HCT116 (cell line): ENCODE results near the gene LANCL3. TPM values are rescaled to one million over a fixed set of nuclear protein-coding genes. Genes with fewer than 3 reads are reported as not detected.

Experiments
- ATAC-seq: fragments of 200-7000 bp; cut with Tn5 transposase; 2 replicates; pipeline ENCODE4 v1.9.1; 2020; ENCODE audit warnings: mild to moderate bottlenecking, moderate library complexity
- BruUV-seq: library from RNA; stranded (reverse); fragments of 400-500 nt; replicated peaks from 2 replicates; lab custom pipeline; 2021; lab: Mats Ljungman, UMichigan
- CTCF ChIA-PET: fragments of 300-600 bp; sonication (Branson Sonifier 250); formaldehyde crosslinking; loops from one replicate; lab custom pipeline; 2021; ENCODE audit warnings: antibody characterized with exemption; lab: Charles Lee
- POLR2A ChIA-PET: fragments of 300-600, 350-600 bp; sonication (Branson Sonifier 250); formaldehyde crosslinking; loops from one replicate; lab custom pipeline; 2021; ENCODE audit warnings: antibody characterized with exemption; lab: Charles Lee
- RAD21 ChIA-PET, 2 experiments: fragments of 300-600 bp; sonication (Branson Sonifier 250); formaldehyde crosslinking; loops; one replicate each; lab custom pipeline; 2023; ENCODE audit warnings: low total read pairs in 2 of 2; ENCODE audit not compliant: uncharacterized antibody in 2 of 2, unreplicated experiment in 2 of 2, low non-redundant PET in 1 of 2; lab: Charles Lee
- DNase-seq: peaks from one replicate; pipeline ENCODE4 v3.0.0-alpha.2; 2010; ENCODE audit warnings: low read depth, low spot score
- H2AFZ ChIP-seq: fragments of 200-600 bp; shearing (Covaris generic), sonication (generic); 2 replicates; pipeline ENCODE4 v1.6.1; 2017; ENCODE audit warnings: low read depth, mixed run types, mixed read lengths, antibody characterized with exemption, low read length; ENCODE audit not compliant: poor library complexity, severe bottlenecking
- H3K27ac ChIP-seq: 2 replicates; pipeline ENCODE4 v1.5.1; 2012; ENCODE audit warnings: low read depth, low read length
- H3K27me3 ChIP-seq: fragments of 200-600 bp; sonication (generic); 2 replicates; pipeline ENCODE4 v1.6.1; 2016; ENCODE audit warnings: mixed run types, low read length, mixed read lengths; ENCODE audit not compliant: insufficient read depth
- H3K36me3 ChIP-seq, 2 experiments: fragments of 200-500 bp in 1 of 2; fragments of 200-600 bp in 1 of 2; sonication (Bioruptor generic) in 1 of 2; sonication (generic) in 1 of 2; 2 replicates each; pipeline versions ENCODE4 v1.5.1 to v1.6.1; 2014 to 2016; ENCODE audit warnings: low read length in 2 of 2, inconsistent platforms in 1 of 2, mixed read lengths in 1 of 2, mixed run types in 1 of 2; ENCODE audit not compliant: insufficient read depth in 2 of 2, control insufficient read depth in 1 of 2
- H3K4me1 ChIP-seq, 2 experiments: fragments of 200-600 bp in 1 of 2; sonication (generic) in 1 of 2; 2 replicates each; pipeline versions ENCODE4 v1.5.1 to v1.6.1; 2012 to 2017; ENCODE audit warnings: low read length in 2 of 2, inconsistent platforms in 1 of 2, mild to moderate bottlenecking in 1 of 2, mixed read lengths in 1 of 2, mixed run types in 1 of 2, moderate library complexity in 1 of 2; ENCODE audit not compliant: insufficient read depth in 2 of 2, control insufficient read depth in 1 of 2
- H3K4me2 ChIP-seq: fragments of 200-600 bp; sonication (generic); 2 replicates; pipeline ENCODE4 v1.6.1; 2017; ENCODE audit warnings: mixed run types, low read length, mixed read lengths
- H3K4me3 ChIP-seq, 2 experiments: fragments of 200-600 bp in 1 of 2; sonication (generic) in 1 of 2; replicated peaks in 1 of 2; 2 replicates each; pipeline ENCODE4 v1.5.1; 2011 to 2016; ENCODE audit warnings: low read length in 2 of 2, control low read depth in 1 of 2, low read depth in 1 of 2, mild to moderate bottlenecking in 1 of 2, mixed read lengths in 1 of 2, mixed run types in 1 of 2
- H3K79me2 ChIP-seq: fragments of 200-600 bp; sonication (generic); 2 replicates; pipeline ENCODE4 v1.6.1; 2017; ENCODE audit warnings: mild to moderate bottlenecking, mixed run types, low read length, moderate library complexity, mixed read lengths; ENCODE audit not compliant: insufficient read depth
- H3K9ac ChIP-seq: fragments of 200-600 bp; sonication (generic); 2 replicates; pipeline ENCODE4 v1.6.1; 2016; ENCODE audit warnings: low read length, mixed read lengths
- H3K9me2 ChIP-seq: fragments of 200-600 bp; sonication (generic), shearing (Covaris generic); 2 replicates; pipeline ENCODE4 v1.6.1; 2017; ENCODE audit warnings: mixed run types, mild to moderate bottlenecking, moderate library complexity; ENCODE audit not compliant: insufficient read depth
- H3K9me3 ChIP-seq, 2 experiments: fragments of 200-500 bp in 1 of 2; fragments of 200-600 bp in 1 of 2; sonication (Bioruptor generic) in 1 of 2; sonication (generic) in 1 of 2; 2 replicates each; pipeline ENCODE4 v1.6.1; 2014 to 2017; ENCODE audit warnings: low read length in 2 of 2, mixed read lengths in 2 of 2, inconsistent platforms in 1 of 2, low read depth in 1 of 2, mild to moderate bottlenecking in 1 of 2, mixed run types in 1 of 2, moderate library complexity in 1 of 2; ENCODE audit not compliant: control insufficient read depth in 1 of 2, insufficient read depth in 1 of 2
- H4K20me1 ChIP-seq: fragments of 200-600 bp; sonication (generic), shearing (Covaris generic); 2 replicates; pipeline ENCODE4 v1.6.1; 2017; ENCODE audit warnings: mixed run types, mild to moderate bottlenecking, moderate library complexity; ENCODE audit not compliant: insufficient read depth
- ELF1 ChIP-seq: IDR thresholded peaks from 2 replicates; pipeline ENCODE4 v1.6.1; 2012; ENCODE audit warnings: low read depth, borderline replicate concordance
- REST ChIP-seq: IDR thresholded peaks from 2 replicates; pipeline ENCODE4 v1.6.1; 2012; ENCODE audit warnings: low read depth
- ZBTB33 ChIP-seq: IDR thresholded peaks from 2 replicates; pipeline ENCODE4 v1.6.1; 2011; ENCODE audit warnings: mild to moderate bottlenecking, low read length, moderate library complexity; ENCODE audit not compliant: insufficient replicate concordance; ENCODE audit errors: extremely low read depth
- intact Hi-C: fragments of 100-400 bp; cut with micrococcal nuclease; formaldehyde crosslinking; loops from 2 replicates; pipeline ENCODE4 v1.10.0; 2022
- total RNA-seq: library from RNA; stranded (reverse); gene quantifications from one replicate; pipeline ENCODE4 v1.2.1, GENCODE V29; 2021; ENCODE audit not compliant: unreplicated experiment

Gene LANCL3
- total RNA-seq, 1 experiment from 2014 or later: 2.4 TPM

DNA sequence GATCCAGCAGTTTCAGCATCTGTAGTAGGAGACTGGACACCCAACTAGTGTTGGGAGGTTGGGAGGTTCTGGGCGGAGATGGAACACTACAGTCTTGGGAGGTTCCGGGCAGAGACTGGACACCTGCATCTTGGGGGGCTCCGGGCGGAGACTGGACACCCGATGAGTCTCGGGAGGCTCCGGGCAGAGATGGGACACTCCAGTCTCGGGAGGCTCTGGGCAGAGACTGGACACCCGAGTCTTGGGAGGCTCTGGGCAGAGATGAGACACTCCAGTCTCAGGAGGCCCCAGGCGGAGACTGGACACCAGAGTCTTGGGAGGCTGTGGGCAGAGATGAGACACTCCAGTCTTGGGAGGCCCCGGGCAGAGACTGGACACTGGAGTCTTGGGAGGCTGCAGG lies 29.5 kb upstream of the LANCL3 start:
- no TSS peak for BruUV-seq
- ATAC-seq (no peak), DNase-seq (no peak)
- Histone ChIP-seq H3K79me2 (no peaks in the 10 kb centered on the region), H2AFZ (no peak overlapping the region), H3K4me1 (no peaks in the 10 kb centered on the region), H3K9me2 (no peaks in the 10 kb centered on the region), H3K27ac (no peak overlapping the region), H3K36me3 (no peaks in the 10 kb centered on the region), H3K9ac (no peak overlapping the region), H3K4me3 (no peak overlapping the region), H3K27me3 (no peaks in the 10 kb centered on the region), H4K20me1 (no peaks in the 10 kb centered on the region), H3K9me3 (no peaks in the 10 kb centered on the region), H3K4me2 (no peak overlapping the region)
- TF ChIP-seq REST: no peak
- no peak for TF ChIP-seq ELF1
- TF ChIP-seq ZBTB33: no peak
- RAD21 ChIA-PET: no interaction called here
- POLR2A ChIA-PET: no interaction called here
- intact Hi-C loops: no loop called here
- CTCF ChIA-PET: no interaction called here
